GM18951 (cell line): Measurements from ENCODE around the gene ZNF618.

Experiments
- POLR2A ChIP-seq: IDR thresholded peaks from 4 replicates; pipeline ENCODE4 v1.6.1; 2011; ENCODE audit warnings: mild to moderate bottlenecking; ENCODE audit not compliant: insufficient read length, insufficient read depth; ENCODE audit errors: extremely low read depth
- in situ Hi-C: fragments of 300-500 bp; cut with MboI; formaldehyde crosslinking; loops from one replicate; pipeline ENCODE4 v1.12.0; 2022; ENCODE audit warnings: low sequenced_read_pairs, mixed read lengths, inconsistent platforms; ENCODE audit not compliant: unreplicated experiment

Gene ZNF618

GRCh38 chr9:113911850-113912557 is 35.9 kb downstream of the ZNF618 start:
- TF ChIP-seq POLR2A, result no peak
- in situ Hi-C loops, result no loop called here

- in situ Hi-C loops, result no loop called here
- TF ChIP-seq POLR2A, result no peak
Observed at GRCh38 chr9:113912816-113913215, 36.7 kb downstream of the ZNF618 start.

GRCh38 chr9:113913426-113914195 is 37.5 kb downstream of the ZNF618 start:
- in situ Hi-C loops, result no loop called here
- no peak for TF ChIP-seq POLR2A

- in situ Hi-C loops, result no loop called here
- TF ChIP-seq POLR2A, result no peak
Observed at GRCh38 chr9:113914517-113914916, 38.4 kb downstream of the ZNF618 start.

DNA sequence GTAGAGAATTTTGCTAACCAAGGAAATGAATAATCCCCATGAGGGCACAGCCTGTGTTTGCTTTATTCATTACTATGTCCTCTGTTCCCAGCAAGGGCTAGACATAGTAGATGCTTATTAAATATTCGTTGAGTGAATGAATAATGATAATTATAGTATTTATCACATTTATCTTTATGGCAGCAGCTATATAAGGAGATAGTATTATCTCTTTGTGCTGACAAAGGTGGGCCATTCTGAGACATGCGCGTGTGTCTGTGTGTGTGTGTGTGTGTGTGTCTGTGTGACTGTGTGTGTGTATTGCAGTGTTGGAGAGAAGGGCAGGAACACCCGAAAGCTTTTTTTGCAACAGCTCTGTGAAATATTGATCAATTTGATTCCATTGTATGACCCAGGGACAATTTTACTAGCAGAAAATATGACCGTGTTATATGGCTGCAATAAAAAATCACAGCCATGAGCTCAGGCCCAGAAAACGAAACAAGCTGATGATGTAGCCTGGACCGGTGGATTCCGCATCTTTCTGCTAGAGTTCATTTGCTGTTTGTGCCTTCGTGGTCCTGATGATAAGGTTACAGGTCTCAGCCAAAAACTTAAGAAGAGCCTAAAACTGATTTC is 39.8 kb downstream of the ZNF618 start:
- in situ Hi-C loops, result no loop called here
- TF ChIP-seq POLR2A, result no peak

DNA sequence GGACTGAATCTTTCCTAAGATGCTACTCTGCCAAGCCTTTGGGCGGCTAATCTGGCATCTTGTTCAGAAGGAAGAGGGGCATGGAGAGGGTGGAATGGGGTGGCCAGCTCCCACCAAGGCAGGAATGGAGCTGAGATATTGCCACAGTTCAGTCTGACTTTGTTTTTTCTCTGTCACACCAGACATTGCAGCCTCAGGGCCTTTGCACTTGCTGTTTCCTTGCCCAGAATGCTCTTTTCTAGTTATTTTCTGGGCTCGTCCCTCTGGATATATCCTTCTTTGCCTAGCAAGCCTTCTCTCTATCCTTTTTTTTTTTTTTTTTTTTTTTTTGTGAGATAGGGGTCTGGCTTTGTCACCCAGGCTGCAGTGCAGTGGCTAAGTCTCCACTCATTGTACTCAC is 40.8 kb downstream of the ZNF618 start:
- no peak for TF ChIP-seq POLR2A
- in situ Hi-C loops, result no loop called here

- in situ Hi-C loops, result no loop called here
- TF ChIP-seq POLR2A, result no peak
Observed at GRCh38 chr9:113918697-113919350, 42.7 kb downstream of the ZNF618 start.

DNA sequence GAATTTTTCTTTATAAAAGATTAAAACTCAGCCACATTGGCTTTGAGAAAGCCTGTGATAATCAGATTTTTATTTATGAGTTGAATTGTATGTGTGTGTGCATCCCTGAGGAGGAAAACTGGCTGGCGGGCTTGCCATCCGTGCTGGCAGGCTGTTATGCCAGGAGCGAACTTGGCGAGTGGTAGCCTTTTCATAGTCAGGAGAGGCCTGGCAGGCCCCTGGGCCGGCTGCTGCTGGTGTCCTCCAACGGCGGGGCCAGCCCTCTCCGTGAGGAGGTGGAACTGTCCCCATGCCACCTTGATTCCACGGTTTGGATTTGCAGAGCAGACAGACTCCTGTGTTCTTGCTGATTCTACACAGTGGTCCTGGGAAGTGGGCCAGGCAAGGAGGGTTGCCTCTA is 43.3 kb downstream of the ZNF618 start:
- in situ Hi-C loops, result no loop called here
- no peak for TF ChIP-seq POLR2A

- TF ChIP-seq POLR2A, result no peak
- in situ Hi-C loops, result no loop called here
Observed at GRCh38 chr9:113919871-113920270, 43.8 kb downstream of the ZNF618 start.

- in situ Hi-C loops, result no loop called here
- no peak for TF ChIP-seq POLR2A
Observed at GRCh38 chr9:113920872-113921271, 44.8 kb downstream of the ZNF618 start.

DNA sequence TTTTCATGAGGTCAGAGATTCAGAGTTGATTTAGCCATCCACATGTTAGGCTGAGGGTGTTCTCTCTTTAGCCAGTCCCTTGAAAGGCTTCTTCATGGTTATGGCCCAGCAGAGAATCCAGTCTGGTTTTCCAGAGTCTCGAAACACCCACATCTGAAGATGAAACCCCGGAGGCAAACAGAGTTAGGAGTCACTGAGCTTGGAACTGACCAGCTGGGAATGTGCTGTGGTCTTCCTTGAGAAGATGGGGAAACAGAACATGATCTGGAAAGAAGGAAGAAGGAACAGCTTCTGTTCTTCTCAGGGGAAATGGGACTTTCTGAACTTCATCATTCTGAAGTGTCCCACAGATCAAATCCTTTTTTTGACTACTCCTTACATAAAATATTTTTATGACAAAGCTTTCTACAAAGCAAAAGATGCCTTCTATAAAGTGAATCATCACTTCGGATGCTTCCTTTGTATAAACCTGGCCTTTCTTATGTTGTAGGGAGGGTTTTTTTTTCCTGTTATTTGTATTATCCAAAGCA is 45.4 kb downstream of the ZNF618 start:
- no peak for TF ChIP-seq POLR2A
- in situ Hi-C loops, result no loop called here

DNA sequence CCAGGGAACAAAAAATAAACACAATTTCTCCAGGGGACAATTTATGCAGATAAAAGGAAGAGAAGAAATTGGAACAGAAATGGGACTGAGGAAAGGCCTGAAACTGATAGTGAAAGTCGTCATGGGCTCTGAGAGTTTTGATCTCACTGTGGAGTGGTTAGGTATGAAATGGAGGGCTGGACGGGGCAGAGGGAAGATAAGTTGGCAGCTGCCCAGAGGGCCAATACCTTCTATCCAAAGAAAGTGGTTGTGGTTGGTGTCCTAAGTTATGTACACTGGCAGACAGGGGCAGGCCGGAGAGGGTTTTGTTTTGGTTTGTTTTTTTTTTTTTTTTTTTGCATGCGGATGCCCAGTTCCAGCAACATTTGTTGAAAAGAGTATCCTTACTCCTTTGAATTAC is 46.1 kb downstream of the ZNF618 start:
- in situ Hi-C loops, result no loop called here
- no peak for TF ChIP-seq POLR2A

GRCh38 chr9:113926211-113926610 is 50.1 kb downstream of the ZNF618 start:
- TF ChIP-seq POLR2A, result no peak
- in situ Hi-C loops, result no loop called here
